HG02981 (cell line): ENCODE results near the gene RASSF4.

Experiments used
- ATAC-seq: cut with Tn5 transposase; IDR thresholded peaks from one replicate; pipeline ENCODE4 v1.9.1; 2021; ENCODE audit warnings: mild to moderate bottlenecking, moderate library complexity; ENCODE audit not compliant: unreplicated experiment

Gene RASSF4

GRCh38 chr10:44974082-44974627, 14.6 kb downstream of the RASSF4 start:
- ATAC-seq, result peak; percentile 6

DNA sequence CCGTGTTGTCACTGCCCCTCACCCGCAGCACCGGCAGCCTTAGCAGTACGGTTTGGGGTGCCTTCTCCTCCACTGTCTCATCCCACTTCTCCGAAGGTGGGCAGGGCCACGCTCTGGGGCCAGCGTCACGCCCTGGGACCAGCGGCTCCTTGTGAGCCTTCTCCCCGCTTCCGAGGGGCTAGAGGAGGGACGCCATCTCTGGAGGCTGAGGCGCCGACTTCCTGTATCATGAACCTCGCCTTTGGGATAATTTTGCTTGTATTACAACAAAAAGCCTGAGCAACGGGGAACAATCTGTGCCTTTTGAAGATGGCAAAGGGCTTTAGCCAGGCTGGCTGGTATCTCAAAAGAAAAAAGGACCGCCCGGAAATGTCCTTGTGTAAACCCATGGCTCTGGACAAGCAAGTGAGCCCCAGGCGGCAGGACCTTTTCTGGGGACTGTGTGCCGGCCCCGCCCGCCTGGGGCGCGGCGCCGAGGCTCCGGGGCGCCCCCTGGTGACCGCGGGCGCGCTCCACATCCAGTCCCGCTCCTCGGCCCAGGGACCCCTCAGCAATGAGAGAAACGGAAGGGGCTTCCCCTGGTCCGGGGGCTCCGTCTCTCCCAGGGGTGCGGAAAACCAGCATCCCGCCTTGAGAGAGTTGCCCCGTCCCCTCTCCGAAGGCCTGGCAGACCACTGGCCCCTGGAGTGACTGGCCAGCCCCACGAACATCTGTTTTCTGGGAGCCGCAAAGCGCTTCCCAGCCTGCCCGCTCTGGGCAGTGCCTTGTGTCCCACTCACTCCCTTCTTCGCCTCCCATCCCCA, 15.2 kb downstream of the RASSF4 start:
- peak; percentile 68 for ATAC-seq

GRCh38 chr10:44975431-44976331, 16.1 kb downstream of the RASSF4 start:
- ATAC-seq, result no peak

DNA sequence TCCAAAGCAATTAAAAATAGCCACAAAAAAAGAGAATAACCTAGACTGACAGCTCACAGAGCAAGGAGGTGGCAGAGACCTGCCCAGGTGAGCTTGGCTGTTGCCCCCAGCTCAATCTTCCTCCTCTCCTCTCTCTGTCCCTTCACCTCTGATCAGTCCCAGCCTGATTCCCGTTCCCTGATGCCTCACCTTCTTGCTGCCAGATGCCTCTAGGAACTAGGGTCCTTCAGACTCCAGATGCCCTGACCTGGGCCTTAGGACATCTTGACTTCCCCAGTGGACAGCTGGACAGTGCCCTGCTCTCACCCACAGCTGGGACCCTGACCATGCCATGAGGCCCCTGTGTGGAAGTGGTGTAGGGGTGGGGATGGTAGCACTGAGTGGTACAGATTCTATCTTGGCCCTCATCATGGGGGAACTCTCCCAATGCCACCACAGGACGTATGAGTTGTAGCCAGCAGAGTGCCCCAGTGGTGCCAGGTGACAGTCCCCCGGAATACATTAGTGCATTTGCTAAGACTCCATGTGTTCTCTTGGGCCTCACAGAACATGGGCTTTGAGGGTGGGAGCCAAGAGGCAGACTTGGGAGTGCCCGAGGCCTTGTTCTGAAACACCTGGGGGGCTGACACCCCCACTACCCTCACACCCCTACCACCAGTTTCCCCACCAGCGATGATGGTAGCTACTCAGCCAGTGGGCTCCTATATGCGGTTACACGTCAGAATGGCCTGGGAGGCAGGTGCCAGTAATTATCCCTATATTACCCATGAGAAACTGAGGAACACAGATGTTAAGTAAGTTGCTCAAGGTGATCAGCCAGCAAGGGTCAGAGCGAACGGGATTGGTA, 17.0 kb downstream of the RASSF4 start:
- no peak for ATAC-seq

DNA sequence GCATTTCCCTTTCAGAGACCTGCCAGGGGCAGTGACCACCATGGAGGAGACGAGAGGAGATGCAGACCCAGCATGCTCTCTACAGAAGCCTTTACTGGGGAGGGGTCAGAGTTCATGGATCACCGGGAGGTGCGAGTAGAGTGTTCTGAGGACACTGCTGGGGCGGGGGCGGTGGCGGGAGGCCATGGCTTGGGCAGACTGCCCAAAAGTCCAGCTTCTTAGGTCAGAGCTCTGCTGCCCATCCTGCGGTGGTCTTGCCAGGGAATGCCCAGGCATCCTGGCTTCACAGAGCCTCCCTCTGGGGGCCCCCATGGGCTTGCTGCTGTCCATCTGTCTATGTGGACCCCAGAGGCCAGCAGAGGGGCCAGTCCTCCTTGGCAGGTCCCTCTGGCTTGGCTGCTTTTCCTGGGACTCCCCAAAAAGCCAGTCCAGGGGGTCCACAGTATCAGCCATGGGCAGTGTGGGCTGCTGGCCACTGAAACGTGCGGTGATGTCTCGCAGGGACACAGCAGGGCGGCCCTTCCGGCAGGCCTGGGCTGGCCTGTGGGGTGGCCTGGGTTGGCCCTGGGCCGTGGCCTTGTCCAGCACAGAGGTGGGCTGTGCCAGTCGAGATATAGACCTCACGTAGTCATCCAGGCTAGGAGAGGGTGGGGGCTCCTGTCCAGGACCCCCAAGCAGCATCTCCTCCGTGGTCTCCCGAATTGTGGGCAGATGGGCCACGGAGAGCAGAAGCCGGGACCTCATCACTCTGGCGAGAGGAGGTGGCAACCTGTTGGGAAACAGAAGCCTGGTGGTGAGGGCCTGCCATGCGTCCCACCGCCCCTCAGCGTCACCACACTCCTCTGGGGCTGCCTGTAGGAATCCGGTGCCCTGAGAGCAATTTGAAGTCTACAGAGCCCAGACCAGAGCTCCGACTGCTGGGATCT, 17.9 kb downstream of the RASSF4 start:
- ATAC-seq, result no peak

DNA sequence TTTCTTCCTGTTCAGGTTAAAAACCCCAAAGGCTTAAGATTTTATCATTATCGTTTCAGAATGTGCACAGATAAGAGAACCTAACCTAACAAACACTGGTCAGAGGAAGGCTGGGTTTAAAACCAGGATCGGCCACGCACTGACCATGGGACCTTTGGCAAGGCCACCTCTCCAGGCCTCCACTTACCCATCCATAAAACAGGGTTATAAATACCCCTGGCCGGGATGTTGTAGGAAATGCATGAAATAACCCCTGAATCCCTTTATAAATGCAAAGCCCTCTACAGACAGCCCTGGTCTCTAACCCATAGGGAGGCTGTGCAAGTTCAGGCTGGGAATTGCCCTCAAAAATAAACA, 18.6 kb downstream of the RASSF4 start:
- ATAC-seq, result no peak

GRCh38 chr10:44978570-44979280, 19.1 kb downstream of the RASSF4 start, which contains the start of gene DEPP1:
Gene DEPP1 (minus strand): TSS chr10:44978809. CDS start chr10:44978030, 779 bp downstream.
- ATAC-seq, result no peak

GRCh38 chr10:44979281-44980191, 19.9 kb downstream of the RASSF4 start:
- ATAC-seq, result no peak

DNA sequence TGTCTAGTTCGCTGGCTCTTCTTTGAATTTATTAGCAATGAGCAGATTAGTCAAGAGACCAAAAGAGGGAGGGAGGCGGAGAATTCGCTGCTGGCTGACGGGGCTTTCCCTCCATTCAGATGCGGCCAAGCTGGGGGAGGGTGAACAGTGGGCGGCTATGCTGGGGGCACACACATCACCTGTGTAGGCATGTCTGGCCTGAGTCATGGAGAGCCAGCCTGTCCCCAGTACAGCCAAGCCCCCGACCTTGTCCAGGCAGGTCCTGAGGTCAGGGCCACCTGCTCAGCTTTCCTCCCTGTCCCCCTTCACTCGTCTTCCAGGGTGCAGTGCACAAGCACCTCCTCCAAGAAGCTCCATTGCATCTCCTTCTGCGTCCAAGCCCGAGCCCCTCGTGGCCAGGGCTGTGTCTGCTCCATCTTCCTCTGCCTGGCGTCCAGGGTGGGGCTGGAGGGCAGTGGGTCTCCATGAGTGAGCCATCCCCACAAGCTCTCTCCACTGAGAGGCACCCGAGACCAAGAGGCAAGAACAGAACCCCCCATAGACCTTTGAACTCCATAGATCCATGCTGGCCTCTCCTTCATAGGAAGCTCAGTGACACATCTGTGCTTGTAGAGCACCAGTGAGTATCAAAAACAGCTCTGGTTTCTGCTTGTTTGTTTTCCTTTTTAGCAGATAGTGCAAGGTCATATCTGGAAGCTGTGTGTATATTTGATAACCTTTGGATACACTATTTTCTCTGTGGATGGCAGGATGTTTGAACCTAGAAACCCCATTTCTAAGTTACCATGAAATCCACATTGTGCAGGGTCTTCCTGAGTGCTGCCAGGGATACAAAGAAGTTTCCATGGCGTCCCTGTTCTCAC, 20.9 kb downstream of the RASSF4 start:
- ATAC-seq, result no peak

GRCh38 chr10:44981172-44982113, 21.8 kb downstream of the RASSF4 start:
- no peak for ATAC-seq

DNA sequence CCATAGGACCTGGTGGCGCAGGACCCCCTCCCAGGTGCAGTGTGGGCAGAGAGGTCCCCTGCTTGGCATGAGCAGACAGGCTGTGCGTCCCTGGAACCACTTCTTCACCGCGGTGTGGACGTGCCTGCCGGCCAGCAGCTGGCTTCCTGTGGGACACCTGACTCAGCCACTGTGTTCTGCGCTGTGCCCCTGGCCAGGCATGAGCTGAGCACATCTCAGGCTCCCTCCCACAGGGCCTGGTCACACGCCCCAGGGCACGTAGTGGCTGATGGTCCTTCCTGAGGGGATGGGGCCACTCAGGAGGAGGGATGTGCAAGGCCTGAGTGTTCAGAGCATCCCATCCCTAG, 22.5 kb downstream of the RASSF4 start:
- no peak for ATAC-seq

- ATAC-seq, result no peak
Measured at GRCh38 chr10:44982496-44982895, 22.9 kb downstream of the RASSF4 start.

DNA sequence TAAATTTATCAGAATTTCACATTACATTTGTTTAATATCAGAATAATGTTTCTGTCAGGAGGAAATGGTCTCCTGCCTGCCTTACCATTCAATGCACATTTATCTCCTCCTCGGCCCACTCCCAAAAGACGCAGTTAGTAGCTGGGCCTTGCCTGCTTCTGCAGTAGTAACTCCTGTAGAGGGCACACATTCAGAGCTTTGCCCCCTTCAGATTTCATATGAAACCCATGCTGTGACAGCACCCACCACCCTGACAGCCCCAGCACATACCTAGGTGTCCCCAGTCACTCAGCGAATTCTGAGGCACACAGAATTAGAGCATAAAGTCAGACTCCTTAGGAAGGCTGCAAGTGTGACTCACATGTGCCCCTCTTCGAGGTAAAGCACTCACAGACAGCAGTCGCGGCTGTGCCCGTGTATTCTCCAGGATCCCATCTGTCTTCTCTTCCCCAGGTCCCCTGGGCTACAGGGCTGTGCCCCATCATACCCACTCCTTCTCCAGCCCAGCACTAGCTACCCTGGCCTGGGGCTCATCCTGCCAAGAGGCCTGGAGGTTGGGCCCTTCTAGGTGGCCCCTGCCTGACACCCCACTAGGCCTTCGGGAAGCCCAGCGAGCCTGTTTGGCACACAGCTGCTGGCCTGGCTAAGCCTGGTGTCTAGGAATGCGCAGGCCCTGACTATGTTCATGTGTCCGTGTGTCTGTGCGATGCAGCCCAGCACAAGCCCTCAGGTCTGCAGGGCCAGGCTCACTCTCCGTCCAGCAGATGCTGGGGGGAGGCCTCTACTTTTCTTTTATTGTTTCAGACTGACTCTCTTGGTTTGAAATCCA, 23.7 kb downstream of the RASSF4 start:
- ATAC-seq, result no peak

DNA sequence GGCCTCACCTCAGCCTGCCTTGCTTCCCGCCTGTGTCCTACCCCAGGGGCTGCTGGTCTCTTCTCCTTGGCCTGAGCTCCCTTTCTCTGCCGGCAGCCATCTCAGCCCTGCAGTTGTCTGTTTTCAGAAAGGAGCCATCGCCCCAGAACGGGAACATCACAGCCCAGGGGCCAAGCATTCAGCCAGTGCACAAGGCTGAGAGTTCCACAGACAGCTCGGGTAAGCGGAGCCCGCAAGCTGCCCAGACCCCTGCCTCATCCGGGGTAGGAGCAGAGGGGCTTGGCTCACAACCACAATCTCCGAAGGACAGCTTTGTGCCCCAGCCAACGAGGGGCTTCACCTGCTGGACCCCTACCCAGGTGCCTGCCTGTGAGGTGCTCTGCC, 24.3 kb downstream of the RASSF4 start:
- ATAC-seq, result no peak

- no peak for ATAC-seq
Measured at GRCh38 chr10:44984671-44985101, 25.1 kb downstream of the RASSF4 start.
